Cardiac muscle cell (in vitro differentiated cells and primary cell): ENCODE measurements around the gene DLX6. TPM values are rescaled to one million over a fixed set of nuclear protein-coding genes. Genes with fewer than 3 reads are reported as not detected.

Experiments
- DNase-seq, 2 donors: peaks; one replicate each; pipeline versions ENCODE4 v3.0.0 to v3.0.0-alpha.2; 2010 to 2017; ENCODE audit warnings: low read depth in 1 of 2, low spot score in 1 of 2
- H3K27ac ChIP-seq: fragments of 200-600 bp; sonication (generic); 2 replicates; pipeline ENCODE4 v1.5.1; 2016
- H3K27me3 ChIP-seq: fragments of 200-600 bp; sonication (generic); 2 replicates; pipeline ENCODE4 v1.6.0; 2016; ENCODE audit warnings: control low read depth
- H3K36me3 ChIP-seq: fragments of 200-600 bp; sonication (generic); 2 replicates; pipeline ENCODE4 v1.5.1; 2016; ENCODE audit warnings: control low read depth
- H3K4me1 ChIP-seq: fragments of 200-600 bp; sonication (generic); 2 replicates; pipeline ENCODE4 v1.8.1; 2017; ENCODE audit warnings: low read depth, mild to moderate bottlenecking, mixed run types
- H3K4me3 ChIP-seq: fragments of 200-600 bp; sonication (generic); 2 replicates; pipeline ENCODE4 v1.5.1; 2016; ENCODE audit warnings: mild to moderate bottlenecking
- H3K9me3 ChIP-seq: fragments of 200-600 bp; sonication (generic); 2 replicates; pipeline ENCODE4 v1.5.1; 2017; ENCODE audit warnings: low read depth, mild to moderate bottlenecking, control low read depth
- CTCF ChIP-seq: IDR thresholded peaks from 2 replicates; pipeline ENCODE4 v1.5.1; 2012; ENCODE audit warnings: low read depth, mild to moderate bottlenecking, low read length
- polyA plus RNA-seq: library from polyadenylated mRNA; unstranded; fragments of >200 nt; fragmentation: Nextera tagmentation; extraction: Ambion mirVana; gene quantifications from 2 replicates; pipeline ENCODE4 v1.2.1, GENCODE V29; 2016
- total RNA-seq: library from RNA; depleted of rRNA; stranded (reverse); fragments of >200 nt; gene quantifications from 2 replicates; pipeline ENCODE4 v1.2.3, GENCODE V29; 2016

The DLX6 gene
- total and polyA plus RNA-seq, 2 experiments from 2014 or later: not detected

- no peaks in the 10 kb centered on the region for H3K9me3 ChIP-seq
- TF ChIP-seq CTCF: no peak
- peaks cover 100% of the 10 kb centered on the region for H3K27me3 ChIP-seq
- no peaks in the 10 kb centered on the region for H3K36me3 ChIP-seq
- no peak overlapping the region for H3K27ac ChIP-seq
- H3K4me3 ChIP-seq: no peak overlapping the region
- H3K4me1 ChIP-seq: no peaks in the 10 kb centered on the region
- no peak for DNase-seq
Measured at GRCh38 chr7:96996111-96996957, 9.0 kb upstream of the DLX6 start.

- no peak overlapping the region for H3K4me3 ChIP-seq
- no peaks in the 10 kb centered on the region for H3K4me1 ChIP-seq
- H3K27me3 ChIP-seq: peaks cover 100% of the 10 kb centered on the region
- no peak for DNase-seq
- no peaks in the 10 kb centered on the region for H3K36me3 ChIP-seq
- no peaks in the 10 kb centered on the region for H3K9me3 ChIP-seq
- H3K27ac ChIP-seq: no peak overlapping the region
- TF ChIP-seq CTCF: no peak
Measured at GRCh38 chr7:96996958-96997511, 8.3 kb upstream of the DLX6 start.

GRCh38 chr7:96997512-96998032, 7.8 kb upstream of the DLX6 start:
- DNase-seq: no peak
- Histone ChIP-seq H3K27me3 (peaks cover 100% of the 10 kb centered on the region), H3K36me3 (no peaks in the 10 kb centered on the region), H3K9me3 (no peaks in the 10 kb centered on the region), H3K4me1 (no peaks in the 10 kb centered on the region), H3K27ac (no peak overlapping the region), H3K4me3 (no peak overlapping the region)
- TF ChIP-seq CTCF: no peak

GRCh38 chr7:96998333-96998732, 7.0 kb upstream of the DLX6 start:
- Histone ChIP-seq H3K27ac (no peak overlapping the region), H3K4me3 (no peak overlapping the region), H3K36me3 (no peaks in the 10 kb centered on the region), H3K9me3 (no peaks in the 10 kb centered on the region), H3K27me3 (peaks cover 100% of the 10 kb centered on the region), H3K4me1 (no peaks in the 10 kb centered on the region)
- DNase-seq: no peak
- TF ChIP-seq CTCF: no peak

GRCh38 chr7:96998744-96999143, 6.6 kb upstream of the DLX6 start:
- no peak for TF ChIP-seq CTCF
- no peak for DNase-seq
- Histone ChIP-seq H3K9me3 (no peaks in the 10 kb centered on the region), H3K36me3 (no peaks in the 10 kb centered on the region), H3K4me1 (no peaks in the 10 kb centered on the region), H3K27me3 (peaks cover 100% of the 10 kb centered on the region), H3K27ac (no peak overlapping the region), H3K4me3 (no peak overlapping the region)
